ENCODE results near the gene CD33. TPM values are rescaled to one million over a fixed set of nuclear protein-coding genes. Genes with fewer than 3 reads are reported as not detected.

Gene CD33
- total RNA-seq, 1 donor from 2014 or later: not detected

- TF ChIP-seq CTCF (IDR thresholded peaks at IDR 0.05; ENCODE audit: partially characterized antibody, unreplicated experiment): no peak
- Mint-ChIP-seq H3K4me3 (ENCODE audit: unreplicated experiment) (no peak overlapping the region), H3K27me3 (ENCODE audit: unreplicated experiment) (no peaks in the 10 kb centered on the region), H3K36me3 (ENCODE audit: unreplicated experiment) (no peaks in the 10 kb centered on the region), H3K9me3 (ENCODE audit: unreplicated experiment) (no peaks in the 10 kb centered on the region), H3K27ac (ENCODE audit: unreplicated experiment) (no peak overlapping the region), H3K4me1 (ENCODE audit: low read depth, unreplicated experiment) (no peaks in the 10 kb centered on the region)
- DNase-seq: no peak
Measured at GRCh38 chr19:51227326-51227725, 2.4 kb downstream of the CD33 start.

- Mint-ChIP-seq H3K9me3 (ENCODE audit: unreplicated experiment) (no peaks in the 10 kb centered on the region), H3K27ac (ENCODE audit: unreplicated experiment) (no peak overlapping the region), H3K4me3 (ENCODE audit: unreplicated experiment) (no peak overlapping the region), H3K27me3 (ENCODE audit: unreplicated experiment) (no peaks in the 10 kb centered on the region), H3K4me1 (ENCODE audit: low read depth, unreplicated experiment) (no peaks in the 10 kb centered on the region), H3K36me3 (ENCODE audit: unreplicated experiment) (no peaks in the 10 kb centered on the region)
- no peak for TF ChIP-seq CTCF (IDR thresholded peaks at IDR 0.05; ENCODE audit: partially characterized antibody, unreplicated experiment)
- no peak for DNase-seq
Measured at GRCh38 chr19:51227966-51228365, 3.1 kb downstream of the CD33 start.

GRCh38 chr19:51240866-51241265 is 16.0 kb downstream of the CD33 start:
- H3K9me3 Mint-ChIP-seq (ENCODE audit: unreplicated experiment): peaks cover 3% of the 10 kb centered on the region
- no peak overlapping the region for H3K27ac Mint-ChIP-seq (ENCODE audit: unreplicated experiment)
- TF ChIP-seq CTCF (IDR thresholded peaks at IDR 0.05; ENCODE audit: partially characterized antibody, unreplicated experiment): no peak
- peaks cover 2% of the 10 kb centered on the region for H3K27me3 Mint-ChIP-seq (ENCODE audit: unreplicated experiment)
- no peak for DNase-seq
- no peak overlapping the region for H3K4me3 Mint-ChIP-seq (ENCODE audit: unreplicated experiment)
- peaks cover 5% of the 10 kb centered on the region for H3K36me3 Mint-ChIP-seq (ENCODE audit: unreplicated experiment)
- H3K4me1 Mint-ChIP-seq (ENCODE audit: low read depth, unreplicated experiment): no peaks in the 10 kb centered on the region

GRCh38 chr19:51242881-51243630 is 18.2 kb downstream of the CD33 start:
- H3K36me3 Mint-ChIP-seq (ENCODE audit: unreplicated experiment): peaks cover 5% of the 10 kb centered on the region
- TF ChIP-seq CTCF (IDR thresholded peaks at IDR 0.05; ENCODE audit: partially characterized antibody, unreplicated experiment): no peak
- H3K9me3 Mint-ChIP-seq (ENCODE audit: unreplicated experiment): peaks cover 3% of the 10 kb centered on the region
- no peaks in the 10 kb centered on the region for H3K4me1 Mint-ChIP-seq (ENCODE audit: low read depth, unreplicated experiment)
- H3K27me3 Mint-ChIP-seq (ENCODE audit: unreplicated experiment): peaks cover 2% of the 10 kb centered on the region
- no peak overlapping the region for H3K4me3 Mint-ChIP-seq (ENCODE audit: unreplicated experiment)
- DNase-seq: no peak
- H3K27ac Mint-ChIP-seq (ENCODE audit: unreplicated experiment): no peak overlapping the region

GRCh38 chr19:51246164-51246552 is 21.3 kb downstream of the CD33 start:
- Mint-ChIP-seq H3K27me3 (ENCODE audit: unreplicated experiment) (peaks cover 2% of the 10 kb centered on the region), H3K4me3 (ENCODE audit: unreplicated experiment) (no peak overlapping the region), H3K4me1 (ENCODE audit: low read depth, unreplicated experiment) (no peaks in the 10 kb centered on the region), H3K27ac (ENCODE audit: unreplicated experiment) (no peak overlapping the region), H3K9me3 (ENCODE audit: unreplicated experiment) (peaks cover 3% of the 10 kb centered on the region), H3K36me3 (ENCODE audit: unreplicated experiment) (peaks cover 5% of the 10 kb centered on the region)
- no peak for DNase-seq
- no peak for TF ChIP-seq CTCF (IDR thresholded peaks at IDR 0.05; ENCODE audit: partially characterized antibody, unreplicated experiment)

All from glutamatergic neuron (in vitro differentiated cells).